Measurements from ENCODE around the gene PLCH1.

DNA sequence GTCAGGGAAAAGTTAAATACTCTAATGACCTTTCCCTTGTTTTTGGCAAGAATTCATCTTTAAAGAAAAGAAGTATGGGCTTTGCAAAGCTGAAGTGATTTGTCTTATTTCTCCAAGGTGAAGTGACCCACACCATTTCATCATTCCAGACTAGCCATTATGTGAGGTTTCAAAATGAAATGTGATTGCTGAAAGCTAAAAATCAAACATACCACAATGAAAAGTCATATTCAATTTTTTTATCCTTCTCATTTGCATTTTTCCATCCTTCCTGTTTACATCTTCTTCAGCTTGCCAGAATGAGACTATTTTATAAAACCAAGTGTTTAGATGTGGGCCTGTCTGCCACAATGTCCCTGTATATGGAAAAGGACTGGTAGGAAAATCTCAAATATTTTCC lies 309.1 kb downstream of the PLCH1 start:
- no peak for TF ChIP-seq TAF1 (IDR thresholded peaks at IDR 0.05; ENCODE audit: borderline replicate concordance, insufficient read depth, low read length)
- TF ChIP-seq POLR2AphosphoS5 (IDR thresholded peaks at IDR 0.05; ENCODE audit: low read depth, low read length) = no peak
